Measurements from ENCODE around the gene FYN.

The FYN gene

GRCh38 chr6:111823831-111824607 lies 49.2 kb downstream of the FYN start:
- Mint-ChIP-seq H3K4me1 (ENCODE audit: low read depth) (peaks cover 88% of the 10 kb centered on the region), H3K36me3 (ENCODE audit: low read depth) (peaks cover 85% of the 10 kb centered on the region), H3K27me3 (no peaks in the 10 kb centered on the region), H3K4me3 (peak overlapping the region; percentile 63), H3K9me3 (no peaks in the 10 kb centered on the region), H3K27ac (peak overlapping the region; percentile 94)
- DNase-seq, result no peak

GRCh38 chr6:111823012-111823411 lies 50.2 kb downstream of the FYN start:
- Mint-ChIP-seq H3K36me3 (ENCODE audit: low read depth) (peaks cover 85% of the 10 kb centered on the region), H3K4me1 (ENCODE audit: low read depth) (peaks cover 89% of the 10 kb centered on the region), H3K9me3 (no peaks in the 10 kb centered on the region), H3K4me3 (peak overlapping the region; percentile 63), H3K27ac (peak overlapping the region; percentile 94), H3K27me3 (no peaks in the 10 kb centered on the region)
- no peak for DNase-seq

- Mint-ChIP-seq H3K36me3 (ENCODE audit: low read depth) (peaks cover 84% of the 10 kb centered on the region), H3K27ac (peak overlapping the region; percentile 91), H3K9me3 (no peaks in the 10 kb centered on the region), H3K27me3 (no peaks in the 10 kb centered on the region), H3K4me1 (ENCODE audit: low read depth) (peaks cover 82% of the 10 kb centered on the region), H3K4me3 (no peak overlapping the region)
- no peak for DNase-seq
Measured at GRCh38 chr6:111819458-111819857, 53.8 kb downstream of the FYN start.

GRCh38 chr6:111818539-111819226 lies 54.6 kb downstream of the FYN start:
- peaks cover 80% of the 10 kb centered on the region for H3K4me1 Mint-ChIP-seq (ENCODE audit: low read depth)
- H3K9me3 Mint-ChIP-seq, result no peaks in the 10 kb centered on the region
- peak overlapping the region; percentile 41 for H3K4me3 Mint-ChIP-seq
- no peaks in the 10 kb centered on the region for H3K27me3 Mint-ChIP-seq
- peak overlapping the region; percentile 91 for H3K27ac Mint-ChIP-seq
- H3K36me3 Mint-ChIP-seq (ENCODE audit: low read depth), result peaks cover 87% of the 10 kb centered on the region
- DNase-seq, result no peak

- Mint-ChIP-seq H3K4me3 (no peak overlapping the region), H3K27ac (peak overlapping the region; percentile 91), H3K9me3 (no peaks in the 10 kb centered on the region), H3K36me3 (ENCODE audit: low read depth) (peaks cover 87% of the 10 kb centered on the region), H3K27me3 (no peaks in the 10 kb centered on the region), H3K4me1 (ENCODE audit: low read depth) (peaks cover 80% of the 10 kb centered on the region)
- no peak for DNase-seq
Measured at GRCh38 chr6:111817451-111818120, 55.7 kb downstream of the FYN start.

GRCh38 chr6:111813677-111814310 lies 59.5 kb downstream of the FYN start:
- Mint-ChIP-seq H3K27me3 (no peaks in the 10 kb centered on the region), H3K27ac (peak overlapping the region; percentile 97), H3K36me3 (ENCODE audit: low read depth) (peaks cover 90% of the 10 kb centered on the region), H3K9me3 (no peaks in the 10 kb centered on the region), H3K4me1 (ENCODE audit: low read depth) (peaks cover 89% of the 10 kb centered on the region), H3K4me3 (peak overlapping the region; percentile 68)
- no peak for DNase-seq

- peaks cover 90% of the 10 kb centered on the region for H3K36me3 Mint-ChIP-seq (ENCODE audit: low read depth)
- no peaks in the 10 kb centered on the region for H3K27me3 Mint-ChIP-seq
- H3K4me3 Mint-ChIP-seq, result peak overlapping the region; percentile 68
- no peaks in the 10 kb centered on the region for H3K9me3 Mint-ChIP-seq
- peak overlapping the region; percentile 97 for H3K27ac Mint-ChIP-seq
- DNase-seq, result no peak
- peaks cover 89% of the 10 kb centered on the region for H3K4me1 Mint-ChIP-seq (ENCODE audit: low read depth)
Measured at GRCh38 chr6:111813237-111813636, 60.0 kb downstream of the FYN start.

GRCh38 chr6:111812060-111813038 lies 60.9 kb downstream of the FYN start:
- Mint-ChIP-seq H3K27me3 (no peaks in the 10 kb centered on the region), H3K9me3 (no peaks in the 10 kb centered on the region), H3K4me1 (ENCODE audit: low read depth) (peaks cover 89% of the 10 kb centered on the region), H3K4me3 (peak overlapping the region; percentile 68), H3K36me3 (ENCODE audit: low read depth) (peaks cover 90% of the 10 kb centered on the region), H3K27ac (peak overlapping the region; percentile 97)
- DNase-seq, result no peak

GRCh38 chr6:111810294-111811131 lies 62.7 kb downstream of the FYN start:
- peak overlapping the region; percentile 97 for H3K27ac Mint-ChIP-seq
- H3K4me3 Mint-ChIP-seq, result peak overlapping the region; percentile 68
- H3K36me3 Mint-ChIP-seq (ENCODE audit: low read depth), result peaks cover 87% of the 10 kb centered on the region
- H3K9me3 Mint-ChIP-seq, result no peaks in the 10 kb centered on the region
- peak; percentile 61 for DNase-seq
- H3K4me1 Mint-ChIP-seq (ENCODE audit: low read depth), result peaks cover 94% of the 10 kb centered on the region
- no peaks in the 10 kb centered on the region for H3K27me3 Mint-ChIP-seq

GRCh38 chr6:111809766-111810165 lies 63.5 kb downstream of the FYN start:
- H3K36me3 Mint-ChIP-seq (ENCODE audit: low read depth), result peaks cover 88% of the 10 kb centered on the region
- H3K4me3 Mint-ChIP-seq, result peak overlapping the region; percentile 68
- no peak for DNase-seq
- peaks cover 95% of the 10 kb centered on the region for H3K4me1 Mint-ChIP-seq (ENCODE audit: low read depth)
- H3K27ac Mint-ChIP-seq, result peak overlapping the region; percentile 98
- no peaks in the 10 kb centered on the region for H3K9me3 Mint-ChIP-seq
- H3K27me3 Mint-ChIP-seq, result no peaks in the 10 kb centered on the region

GRCh38 chr6:111809264-111809663 lies 64.0 kb downstream of the FYN start:
- Mint-ChIP-seq H3K36me3 (ENCODE audit: low read depth) (peaks cover 88% of the 10 kb centered on the region), H3K9me3 (no peaks in the 10 kb centered on the region), H3K27ac (peak overlapping the region; percentile 98), H3K4me1 (ENCODE audit: low read depth) (peaks cover 98% of the 10 kb centered on the region), H3K27me3 (no peaks in the 10 kb centered on the region), H3K4me3 (no peak overlapping the region)
- no peak for DNase-seq

- Mint-ChIP-seq H3K9me3 (no peaks in the 10 kb centered on the region), H3K4me3 (peak overlapping the region; percentile 28), H3K27ac (peak overlapping the region; percentile 98), H3K36me3 (ENCODE audit: low read depth) (peaks cover 86% of the 10 kb centered on the region), H3K27me3 (no peaks in the 10 kb centered on the region), H3K4me1 (ENCODE audit: low read depth) (peaks cover 99% of the 10 kb centered on the region)
- DNase-seq, result no peak
Measured at GRCh38 chr6:111808493-111808892, 64.8 kb downstream of the FYN start.
